HG02763 (cell line): ENCODE results near the gene SPPL2B.

Source experiments
- ATAC-seq: cut with Tn5 transposase; IDR thresholded peaks from one replicate; pipeline ENCODE4 v1.9.1; 2021; ENCODE audit warnings: mild to moderate bottlenecking, moderate library complexity; ENCODE audit not compliant: unreplicated experiment

Gene SPPL2B

DNA sequence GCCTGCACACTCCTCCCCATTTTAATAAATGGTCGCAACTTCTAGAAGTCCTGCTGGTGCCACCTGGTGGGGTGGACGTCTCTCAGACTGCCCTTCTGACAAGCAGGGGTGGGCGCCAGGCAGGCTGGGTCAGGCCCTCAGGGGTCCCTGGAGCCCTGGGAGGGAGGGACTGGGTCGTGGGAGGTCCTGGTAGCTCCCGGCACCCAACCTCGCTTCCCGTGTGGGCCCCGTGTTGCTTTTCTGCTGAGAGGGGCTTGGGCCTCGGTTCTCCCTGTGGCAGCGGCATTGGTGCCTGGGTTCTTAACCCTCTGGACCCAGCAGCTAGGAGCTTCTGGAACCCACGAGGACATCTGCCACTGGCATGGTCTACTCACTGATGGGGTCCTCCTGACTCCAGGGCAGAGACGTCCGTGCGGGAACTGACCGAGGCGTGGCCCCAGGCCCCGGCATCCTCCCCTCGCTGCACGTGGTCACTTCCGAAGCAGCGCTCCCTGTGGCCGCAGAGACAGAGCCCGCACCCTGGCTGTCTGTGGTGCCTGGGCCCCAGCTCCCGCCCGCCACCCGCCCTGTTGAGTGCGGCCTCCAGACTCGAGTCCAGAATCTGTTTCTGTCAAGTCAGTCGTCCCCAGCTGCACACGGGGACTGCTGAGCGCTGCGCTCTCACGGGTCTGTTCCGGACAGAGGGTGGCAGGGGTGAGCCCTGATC is 25.6 kb downstream of the SPPL2B start:
- ATAC-seq: no peak

DNA sequence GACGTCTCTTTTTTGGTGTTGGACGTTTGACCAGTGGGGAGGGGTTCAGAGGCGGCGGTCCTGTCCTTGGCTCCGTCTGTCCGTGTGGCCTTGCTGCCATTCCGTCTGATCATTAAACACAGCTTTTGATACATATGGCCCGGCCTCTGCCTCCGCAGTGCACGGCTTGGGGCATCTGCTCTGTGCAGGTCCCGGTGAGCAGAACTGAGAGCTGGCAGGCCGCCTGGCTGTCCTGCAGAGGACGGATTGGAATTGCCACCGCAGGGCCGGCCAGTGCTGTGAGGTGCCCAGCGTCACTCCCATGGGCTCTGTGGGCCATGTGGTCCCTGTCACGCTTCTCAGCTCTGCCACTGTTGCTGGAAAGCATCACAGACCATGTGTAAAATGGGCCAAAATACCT is 26.2 kb downstream of the SPPL2B start:
- no peak for ATAC-seq

DNA sequence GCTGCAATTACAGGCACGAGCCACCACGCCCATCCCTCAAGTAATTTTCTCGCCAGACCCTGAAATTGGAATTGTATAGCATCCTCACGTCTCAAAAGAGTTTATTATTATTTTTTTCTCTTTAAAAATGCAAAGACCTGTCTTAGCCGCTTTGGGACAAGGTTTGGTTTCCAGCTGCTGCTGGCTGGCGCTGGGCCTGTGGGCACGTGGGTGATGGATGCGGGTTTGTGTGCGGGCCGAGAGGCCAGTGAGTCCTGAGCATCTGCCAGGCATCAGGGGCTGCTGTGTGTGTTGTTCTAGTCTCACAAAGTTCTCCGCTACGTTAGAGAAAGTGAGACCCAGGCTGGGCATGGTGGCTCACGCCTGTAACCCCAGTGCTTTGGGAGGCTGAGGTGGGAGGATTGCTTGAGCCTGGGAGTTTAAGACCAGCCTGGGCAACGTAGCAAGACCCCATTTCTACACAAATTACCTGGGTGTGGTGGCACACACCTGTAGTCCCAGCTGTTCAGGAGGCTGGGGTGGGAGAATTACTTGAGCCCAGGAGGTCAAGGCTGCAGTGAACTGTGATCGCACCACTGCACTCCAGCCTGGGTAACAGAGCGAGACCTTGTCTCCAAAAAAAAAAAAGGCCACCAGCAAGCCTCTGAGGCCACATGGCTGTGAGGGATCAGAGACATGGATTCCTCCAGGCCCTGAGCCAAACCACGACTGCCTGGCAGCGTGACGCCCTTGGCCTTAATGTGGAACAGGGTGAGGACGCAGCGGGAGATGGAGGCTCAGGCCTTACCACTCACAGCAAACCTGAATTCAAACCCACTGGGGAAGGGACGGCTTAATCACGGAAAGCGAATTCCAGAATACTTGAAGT is 26.9 kb downstream of the SPPL2B start:
- no peak for ATAC-seq

DNA sequence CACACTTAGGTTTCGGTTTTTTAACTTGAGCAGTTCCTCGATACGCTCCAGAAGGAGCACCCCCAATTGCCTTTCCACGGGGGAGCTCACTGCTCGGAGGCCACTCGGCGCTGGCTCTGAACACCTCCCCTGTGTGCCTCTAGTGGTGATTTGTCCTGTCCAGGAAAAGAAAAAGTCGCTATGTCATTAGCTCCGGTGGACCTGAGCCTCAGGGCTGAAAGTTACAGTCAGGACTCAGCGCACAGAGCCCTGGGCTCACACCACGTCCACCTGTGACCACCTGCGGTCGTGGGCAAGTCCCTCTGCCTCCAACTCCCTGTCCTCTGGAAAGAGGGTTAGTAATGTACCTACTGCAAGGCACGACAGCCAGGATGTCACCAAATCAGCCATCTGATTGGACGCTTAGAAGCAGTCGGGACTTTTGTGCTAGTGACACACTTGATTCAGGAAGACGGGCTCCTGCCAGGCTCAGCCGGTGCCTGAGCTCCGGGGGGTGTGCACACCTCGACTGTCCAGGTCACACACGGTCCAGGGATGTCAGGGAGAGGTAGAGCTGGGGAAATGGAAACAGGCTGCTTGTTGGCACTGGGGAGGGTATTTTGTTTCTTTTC is 27.7 kb downstream of the SPPL2B start:
- ATAC-seq: no peak

DNA sequence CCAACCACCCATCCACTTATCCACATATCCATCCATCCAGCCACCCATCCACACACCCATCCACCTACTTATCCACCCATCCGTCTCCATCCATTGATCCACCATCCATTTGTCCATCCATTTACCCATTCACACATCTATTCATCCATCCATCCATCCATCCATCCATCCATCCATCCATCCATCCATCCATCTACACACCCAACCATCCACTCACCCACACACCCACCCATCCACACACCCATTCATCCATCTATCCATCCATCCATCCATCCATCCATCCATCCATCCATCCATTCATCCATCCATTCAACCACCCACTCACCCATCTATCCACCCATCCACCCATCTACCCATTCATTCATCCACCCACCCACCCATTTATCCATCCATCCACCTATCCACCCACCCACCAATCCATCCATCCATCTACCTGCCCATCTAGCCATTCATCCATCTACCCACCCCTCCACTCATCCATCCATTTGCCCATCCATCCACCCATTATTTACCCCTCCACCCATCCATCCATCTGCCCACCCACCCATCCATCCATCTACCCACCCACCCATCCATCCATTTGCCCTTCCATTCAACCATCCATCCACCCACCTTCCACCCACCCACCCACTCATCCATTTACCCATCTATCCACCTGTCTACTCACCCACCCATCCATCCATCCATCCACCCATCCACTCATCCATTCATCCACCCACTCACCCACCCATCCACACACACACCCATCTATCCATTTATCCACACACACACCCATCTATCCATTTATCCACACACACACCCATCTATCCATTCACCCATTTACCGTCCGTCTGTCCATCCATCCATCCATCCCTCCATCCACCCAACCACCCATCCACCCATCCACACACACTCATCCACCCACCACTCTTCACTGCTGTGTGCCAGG is 29.1 kb downstream of the SPPL2B start:
- no peak for ATAC-seq

DNA sequence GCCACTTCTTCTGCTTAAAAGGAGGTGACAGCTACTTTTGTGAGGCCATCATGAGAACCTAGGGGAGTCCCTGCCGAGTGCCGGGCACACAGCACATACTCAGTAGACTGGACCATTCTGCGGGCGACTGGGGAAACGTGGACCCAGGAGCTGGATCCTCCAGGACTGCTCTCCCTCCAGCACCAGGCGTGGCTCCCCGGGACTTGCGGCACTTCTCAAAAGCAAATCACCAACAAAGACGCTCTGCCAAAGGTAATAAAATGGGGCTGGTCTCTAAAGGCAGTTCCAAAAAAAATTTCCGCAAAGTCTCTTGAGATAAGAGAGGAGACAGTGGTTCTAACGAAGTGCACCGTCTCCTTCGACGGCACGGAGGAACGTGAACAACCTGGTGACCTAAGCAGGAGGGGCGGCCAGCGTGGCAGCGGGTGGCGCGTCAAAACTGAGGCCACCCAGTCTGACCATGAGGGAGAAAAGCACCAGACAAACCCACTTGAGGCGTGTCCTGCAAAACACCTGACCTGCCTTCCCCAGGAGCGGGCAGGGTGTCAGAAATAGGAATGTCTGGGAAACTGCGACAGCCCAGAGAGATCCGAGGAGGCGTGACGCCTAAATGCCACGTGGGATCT is 30.2 kb downstream of the SPPL2B start:
- ATAC-seq: no peak

DNA sequence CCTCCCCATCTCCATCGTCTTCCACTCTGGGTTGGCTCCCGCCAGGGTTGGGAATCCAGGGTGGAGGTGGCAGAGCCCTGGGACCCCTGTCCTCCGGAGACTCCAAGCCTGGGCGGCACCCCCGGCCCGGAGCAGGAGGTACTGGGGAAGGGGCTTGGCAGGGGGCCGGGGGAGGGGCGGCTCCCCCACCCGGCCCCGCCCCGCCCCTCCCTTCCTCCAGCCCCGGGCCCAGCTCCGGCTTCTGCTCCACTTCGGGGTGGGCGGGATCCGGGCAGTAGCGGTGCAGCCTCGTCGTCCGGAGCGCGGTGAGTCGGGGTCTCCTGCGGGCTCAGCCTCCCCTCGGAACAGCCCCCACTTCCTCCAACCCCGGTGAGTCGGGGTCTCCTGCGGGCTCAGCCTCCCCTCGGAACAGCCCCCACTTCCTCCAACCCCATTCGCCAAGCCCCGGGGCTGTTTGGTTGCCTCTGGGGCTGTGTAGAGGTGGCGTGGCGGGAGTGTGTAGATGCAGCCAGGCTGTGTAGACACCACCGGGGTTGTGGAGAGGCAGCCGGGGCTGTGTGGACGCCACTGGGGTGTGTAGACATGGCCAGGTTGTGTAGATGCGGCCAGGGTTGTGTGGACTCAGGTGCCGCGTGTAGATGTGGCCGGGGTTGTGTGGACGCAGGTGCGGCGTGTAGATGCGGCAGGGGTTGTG is 31.7 kb downstream of the SPPL2B start, which contains the start of gene TMPRSS9:
TSS of gene TMPRSS9 (plus strand) at position 274 of the 694 bp plus-strand sequence. CDS start 29,521 bp downstream, outside the sequence.
- ATAC-seq: no peak

DNA sequence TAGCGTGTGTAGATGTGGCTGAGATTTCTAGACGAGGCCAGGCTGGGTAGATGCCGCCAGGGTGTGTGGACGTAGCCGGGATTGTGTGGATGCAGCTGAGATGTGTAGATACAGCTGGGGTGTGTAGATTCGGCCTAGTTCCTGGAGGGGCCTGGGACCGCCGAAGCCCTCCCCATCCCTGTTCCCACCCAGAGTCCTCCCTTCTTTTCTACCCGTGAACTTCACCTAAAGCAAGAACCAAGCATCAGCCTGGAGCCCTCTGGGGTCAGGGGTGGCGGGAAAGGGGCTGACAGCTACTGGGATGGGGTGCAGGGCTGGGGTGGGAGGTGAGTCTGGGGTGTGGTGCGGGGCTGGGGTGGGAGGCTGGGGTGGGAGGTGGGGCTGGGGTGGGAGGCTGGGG is 32.3 kb downstream of the SPPL2B start:
- ATAC-seq: no peak

DNA sequence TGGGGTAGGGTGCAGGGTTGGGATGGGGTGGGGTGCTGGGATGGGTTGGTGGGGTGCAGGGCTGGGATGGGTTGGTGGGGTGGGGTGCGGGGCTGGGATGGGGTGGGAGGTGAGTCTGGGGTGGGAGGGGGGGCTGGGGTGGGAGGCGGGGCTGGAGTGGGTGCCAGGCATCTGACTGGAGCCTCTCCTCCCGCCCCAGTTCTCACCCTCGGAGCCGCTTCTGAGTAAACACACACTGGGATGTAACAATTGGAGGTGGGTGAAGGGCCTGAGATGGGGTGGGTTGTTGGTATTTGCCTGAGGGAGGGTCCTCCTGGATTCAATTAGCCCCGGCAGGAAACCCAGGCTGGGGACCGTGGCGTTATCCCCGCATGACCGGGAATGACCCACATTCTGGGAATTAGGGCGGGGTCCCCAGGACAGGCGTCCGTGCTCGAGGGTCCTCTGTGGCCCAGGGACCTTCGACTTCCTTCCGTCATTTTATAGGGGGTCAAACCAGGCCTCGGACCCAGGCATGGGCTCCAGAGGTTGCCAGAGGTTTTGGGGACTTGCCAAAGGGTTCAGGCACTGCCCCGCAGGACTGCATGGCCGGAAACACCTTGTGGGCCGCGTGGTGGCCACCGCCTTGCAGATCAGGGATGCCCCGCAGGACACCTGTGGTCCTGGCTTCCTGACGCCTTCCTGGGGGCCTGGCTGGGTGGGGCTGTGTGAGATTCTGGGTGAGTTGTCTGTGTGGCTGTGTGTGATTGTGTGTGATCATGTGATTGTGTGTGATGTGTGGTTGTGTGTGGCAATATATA is 33.0 kb downstream of the SPPL2B start:
- ATAC-seq: no peak

DNA sequence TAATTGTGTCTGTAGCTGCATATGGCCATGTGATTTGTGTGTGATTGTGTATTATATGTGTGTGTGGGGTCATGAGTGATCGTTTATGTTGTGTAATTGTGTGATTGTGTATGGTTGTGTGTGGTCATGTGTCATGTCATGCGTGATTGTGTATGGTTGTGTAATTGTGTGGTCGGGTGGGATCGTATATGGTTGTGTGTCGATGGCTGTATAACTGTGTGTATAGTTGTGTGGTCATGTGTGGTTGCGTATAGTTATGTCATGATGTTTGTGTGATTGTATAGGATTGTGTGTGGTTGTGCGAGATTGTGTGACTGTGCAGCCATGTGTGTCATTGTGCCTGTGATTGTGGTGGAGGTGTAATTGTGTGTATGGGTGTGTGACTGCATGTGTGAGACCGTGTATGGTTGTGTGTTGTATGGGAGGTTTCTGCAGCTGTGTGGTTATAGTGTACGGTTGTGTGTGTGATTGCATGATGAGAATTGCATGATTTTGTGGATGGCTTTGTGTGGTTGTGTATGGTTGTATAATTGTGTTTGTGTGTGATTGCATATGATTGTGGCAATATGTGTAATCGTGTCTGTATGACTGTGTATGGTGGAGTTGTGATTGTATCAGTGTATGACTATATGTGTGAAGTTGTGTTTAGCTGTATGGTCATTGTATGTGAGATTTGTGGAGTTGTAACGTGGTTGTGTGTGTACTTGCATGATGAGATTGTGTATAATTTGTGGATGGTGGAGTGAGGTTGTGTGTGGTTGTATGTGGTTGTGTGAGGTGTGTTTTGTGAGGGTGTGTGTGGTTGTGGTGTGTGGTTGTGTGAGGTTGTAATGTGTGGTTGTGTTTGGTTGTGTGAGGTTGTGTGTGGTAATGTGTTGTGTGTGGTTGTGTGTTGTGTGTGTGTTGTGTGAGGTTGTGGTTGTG is 33.8 kb downstream of the SPPL2B start:
- no peak for ATAC-seq

DNA sequence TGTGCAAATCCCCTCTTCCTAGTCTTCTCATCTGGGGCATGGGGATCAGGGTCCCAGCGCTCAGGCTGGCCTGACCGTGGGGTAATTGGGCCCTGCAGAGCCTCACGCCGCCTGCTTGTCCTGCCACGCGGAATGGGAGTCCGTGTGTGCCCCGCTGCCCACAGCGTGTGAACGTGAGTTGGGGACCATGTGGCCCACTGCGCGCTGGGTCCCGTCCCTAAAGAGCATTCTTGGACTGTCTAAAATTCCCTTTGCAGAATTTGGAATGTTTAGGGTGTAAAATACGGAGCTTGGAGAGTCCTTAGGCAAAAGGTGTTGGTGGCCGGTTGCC is 34.5 kb downstream of the SPPL2B start:
- no peak for ATAC-seq

DNA sequence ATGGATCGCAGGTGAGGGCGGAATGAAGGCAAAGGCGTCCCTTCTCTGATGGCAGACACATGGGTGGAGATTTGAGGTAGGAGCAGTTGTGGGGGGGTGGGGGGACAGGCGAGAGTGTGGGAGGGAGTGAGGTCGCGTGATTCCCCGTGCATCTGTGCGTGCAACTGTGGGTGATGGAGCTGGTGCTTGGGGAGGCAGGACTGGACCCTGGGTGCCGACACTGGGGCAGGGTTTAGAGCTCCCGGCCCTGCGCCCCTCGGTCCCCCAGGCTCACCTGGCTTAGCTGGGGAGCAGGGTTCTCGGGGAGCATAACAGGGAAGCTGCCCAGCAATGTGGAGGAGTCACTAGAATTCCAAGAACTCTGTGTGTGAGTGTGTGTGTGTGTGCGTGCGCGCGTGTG is 34.9 kb downstream of the SPPL2B start:
- ATAC-seq: no peak

DNA sequence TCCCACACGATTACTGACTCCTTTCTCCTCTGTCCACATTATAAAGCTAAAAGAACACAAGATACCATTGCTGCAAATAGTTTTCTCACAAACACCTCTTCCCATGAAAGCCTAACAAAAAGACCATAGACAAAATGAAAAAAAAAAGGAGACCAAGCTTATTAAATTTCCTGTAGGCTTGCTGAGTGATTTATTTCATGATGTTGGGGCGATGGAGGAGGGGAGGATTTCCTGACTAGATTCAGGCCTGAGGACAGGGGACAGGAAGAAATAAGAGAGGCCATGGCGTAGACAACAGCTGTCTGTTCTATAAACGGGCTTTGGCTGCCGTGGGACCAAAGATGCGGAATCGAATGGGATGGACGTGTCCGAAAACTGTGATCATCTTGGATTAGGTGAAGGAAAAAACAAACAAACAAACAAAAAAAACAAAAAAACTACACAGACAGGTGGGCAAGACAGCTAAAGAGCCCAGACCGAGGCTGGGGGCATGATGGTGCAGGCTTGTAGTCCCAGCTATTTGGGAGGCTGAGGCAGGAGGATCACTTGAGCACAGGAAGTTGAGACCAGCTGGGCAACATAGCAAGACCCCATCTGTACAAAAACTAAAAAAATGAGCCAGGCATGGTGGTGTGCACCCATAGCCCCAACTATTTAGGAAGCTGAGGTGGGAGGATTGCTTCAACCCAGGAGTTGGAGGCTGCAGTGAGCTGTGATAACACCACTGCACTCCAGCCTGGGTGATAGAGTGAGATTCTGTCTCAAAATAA is 36.9 kb downstream of the SPPL2B start:
- ATAC-seq: no peak

DNA sequence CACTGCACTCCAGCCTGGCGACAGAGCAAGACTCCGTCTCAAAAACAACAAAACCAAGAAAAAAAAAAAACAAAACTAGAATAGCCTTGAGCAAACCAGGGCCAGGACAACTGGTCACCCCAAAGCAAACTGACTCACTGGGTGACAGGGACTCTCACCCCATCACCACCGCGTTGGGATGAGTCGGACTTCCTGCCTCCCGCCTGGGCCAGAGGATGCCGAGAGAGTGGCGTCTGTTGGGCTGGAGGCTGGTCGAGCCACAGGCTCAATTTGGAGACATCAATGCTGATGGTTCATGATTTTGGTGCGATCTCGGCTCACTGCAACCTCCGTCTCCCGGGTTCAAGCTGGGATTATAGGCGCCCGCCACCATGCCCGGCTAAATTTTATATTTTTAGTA is 43.2 kb downstream of the SPPL2B start:
- ATAC-seq: no peak

DNA sequence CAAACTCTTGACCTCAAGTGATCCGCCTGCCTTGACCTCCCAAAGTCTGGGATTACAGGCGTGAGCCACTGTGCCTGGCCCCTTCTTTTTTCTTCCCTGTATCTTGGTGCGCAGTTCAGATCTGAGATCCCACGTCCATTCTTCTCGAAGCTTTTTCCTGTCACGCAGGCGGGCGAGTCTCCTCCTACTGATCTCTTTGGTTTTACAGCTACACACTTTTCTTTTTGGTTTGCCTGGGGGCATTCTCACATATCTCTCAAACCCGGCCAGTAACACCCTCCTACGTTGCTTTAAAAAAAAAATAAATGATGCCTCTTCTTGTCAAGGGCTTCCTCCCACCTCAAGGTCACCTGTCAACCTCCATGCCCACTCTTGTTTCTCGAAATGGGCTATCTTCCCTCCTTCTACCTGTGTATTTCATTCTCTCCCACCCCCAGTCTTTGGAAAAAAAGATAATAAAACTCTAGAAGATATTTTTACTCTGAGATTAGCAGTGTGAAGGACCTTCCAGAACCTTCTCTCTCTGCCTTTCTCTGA is 43.7 kb downstream of the SPPL2B start:
- no peak for ATAC-seq

DNA sequence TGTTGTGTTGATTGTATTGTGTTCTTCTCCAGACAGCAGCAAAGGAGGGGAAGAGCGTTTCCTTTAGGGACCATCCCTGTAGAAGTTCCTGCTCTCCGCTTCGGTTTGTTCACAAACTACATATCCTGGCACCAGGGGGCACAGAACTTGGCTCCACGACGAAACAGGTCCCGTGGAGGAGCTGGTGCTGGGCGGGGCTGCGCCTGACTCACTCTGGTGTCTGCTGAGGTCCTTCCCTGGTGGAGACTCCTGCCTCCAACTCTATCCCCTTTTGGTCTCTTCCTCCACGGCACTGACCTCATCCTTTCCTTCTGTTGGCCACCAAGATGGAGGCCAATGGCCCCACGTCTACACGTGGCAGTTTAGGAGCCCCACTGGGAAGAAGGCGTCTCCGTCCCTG is 46.3 kb downstream of the SPPL2B start:
- ATAC-seq: no peak
